Activated CD8-positive, alpha-beta memory T cell treated with anti-CD3 and anti-CD28 coated beads, Interleukin-2, amount 50 U/mL, for 24 hours (primary cell): ENCODE results near the gene RBM33.

Experiments
- DNase-seq: peaks from one replicate; pipeline ENCODE4 v3.0.0-alpha.2; 2020; ENCODE audit errors: extremely low read depth

RBM33 gene

DNA sequence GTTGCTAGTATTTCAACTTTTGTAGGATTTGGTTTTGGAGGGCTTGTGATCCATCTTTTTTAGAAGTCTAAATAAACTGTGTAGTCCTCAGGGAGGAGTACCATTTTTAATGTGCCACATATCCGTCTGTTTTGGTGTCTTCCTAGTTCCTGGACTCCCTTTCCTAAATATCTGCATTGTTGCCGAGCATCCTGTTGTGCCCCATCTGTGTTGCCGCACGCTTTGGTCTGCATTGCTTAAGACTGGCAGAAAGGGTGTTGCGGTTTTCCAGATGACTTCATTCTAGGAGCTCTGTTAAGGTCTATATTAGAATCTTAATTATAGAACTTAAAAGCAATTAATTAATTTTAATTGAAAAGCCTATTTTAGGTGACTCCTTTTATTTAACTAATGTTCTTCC is 49.4 kb downstream of the RBM33 start:
- no peak for DNase-seq

- DNase-seq: no peak
These were observed 50.4 kb downstream of the RBM33 start for GRCh38 chr7:155694851-155695250.

GRCh38 chr7:155696747-155697146 is 52.3 kb downstream of the RBM33 start:
- no peak for DNase-seq

DNA sequence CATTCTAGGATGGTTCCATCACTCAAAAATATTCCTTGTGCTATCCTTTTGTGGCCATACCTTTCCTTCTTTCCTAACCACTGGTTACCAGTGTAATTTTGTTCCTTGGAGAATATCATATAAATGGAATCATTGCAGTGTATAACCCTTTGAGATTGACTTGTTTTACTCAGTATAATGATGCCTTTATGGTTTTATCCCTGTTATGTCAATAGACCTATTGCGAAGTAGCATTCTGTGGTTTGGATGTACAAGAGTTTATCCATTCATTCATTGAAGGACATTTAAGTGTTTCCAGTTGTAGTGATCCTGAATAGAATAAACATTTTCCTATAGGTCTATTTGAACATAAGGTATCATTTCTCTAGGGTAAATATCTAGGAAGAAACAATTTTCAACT is 54.2 kb downstream of the RBM33 start:
- DNase-seq: no peak

DNA sequence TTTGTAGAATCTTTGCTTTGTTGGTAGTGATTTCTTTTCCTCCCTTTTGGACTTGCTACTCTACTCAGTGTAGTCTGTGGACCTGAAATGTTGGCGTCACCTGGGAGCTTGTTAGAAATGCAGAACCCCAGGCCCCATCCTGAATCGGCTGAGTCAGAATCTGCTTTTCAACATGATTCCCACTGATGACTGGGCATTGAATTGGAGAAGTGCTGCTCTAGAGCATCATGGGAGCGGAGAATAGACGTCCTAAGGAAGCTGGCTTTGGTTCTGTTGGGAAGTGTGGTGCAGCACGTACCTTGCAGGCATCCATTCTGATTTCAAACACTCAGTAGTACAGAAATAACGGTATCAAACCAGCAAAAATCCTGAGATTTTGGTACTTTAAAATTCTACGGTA is 54.7 kb downstream of the RBM33 start:
- no peak for DNase-seq

- DNase-seq: no peak
These were observed 56.4 kb downstream of the RBM33 start for GRCh38 chr7:155700847-155701246.

- DNase-seq: no peak
These were observed 57.6 kb downstream of the RBM33 start for GRCh38 chr7:155701972-155702544.

- DNase-seq: no peak
These were observed 58.2 kb downstream of the RBM33 start for GRCh38 chr7:155702616-155703015.

GRCh38 chr7:155705623-155706360 is 61.3 kb downstream of the RBM33 start:
- no peak for DNase-seq

DNA sequence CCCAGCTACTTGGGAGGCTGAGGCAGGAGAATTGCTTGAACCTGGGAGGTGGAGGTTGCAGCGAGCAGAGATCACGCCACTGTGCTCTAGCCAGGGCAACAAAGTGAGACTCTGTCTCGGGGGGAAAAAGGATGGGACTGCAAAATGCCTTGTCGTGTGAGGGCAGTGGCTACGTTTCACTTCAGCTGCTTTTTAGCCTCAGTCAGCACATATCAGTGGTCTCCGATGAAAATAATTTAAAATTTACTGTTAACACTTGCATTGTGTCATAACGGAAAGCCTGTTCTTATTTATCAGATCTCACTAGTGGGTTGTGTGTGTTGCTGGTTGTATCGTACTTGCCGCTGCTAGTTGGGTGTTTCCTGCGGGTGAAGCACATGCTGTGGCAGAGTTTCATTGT is 61.9 kb downstream of the RBM33 start:
- DNase-seq: no peak

DNA sequence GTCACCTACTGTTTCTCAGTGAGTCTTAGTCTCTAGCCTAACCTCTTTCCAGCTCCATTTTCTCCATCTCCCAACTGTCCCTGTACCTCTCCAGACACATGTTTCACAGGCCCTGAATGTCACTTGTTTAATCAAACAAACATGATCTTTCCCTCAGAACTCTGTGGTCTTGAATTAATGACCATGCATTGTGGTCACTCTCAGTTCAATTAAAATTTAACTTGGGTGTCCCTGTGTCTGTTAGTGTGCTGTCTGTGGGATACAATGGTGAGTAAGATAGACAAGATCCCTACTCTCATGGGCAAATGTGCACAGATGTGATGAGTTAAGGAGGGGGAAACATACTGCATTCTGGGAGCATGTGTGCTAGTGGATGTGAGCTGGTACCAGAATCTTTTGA is 65.0 kb downstream of the RBM33 start:
- no peak for DNase-seq

DNA sequence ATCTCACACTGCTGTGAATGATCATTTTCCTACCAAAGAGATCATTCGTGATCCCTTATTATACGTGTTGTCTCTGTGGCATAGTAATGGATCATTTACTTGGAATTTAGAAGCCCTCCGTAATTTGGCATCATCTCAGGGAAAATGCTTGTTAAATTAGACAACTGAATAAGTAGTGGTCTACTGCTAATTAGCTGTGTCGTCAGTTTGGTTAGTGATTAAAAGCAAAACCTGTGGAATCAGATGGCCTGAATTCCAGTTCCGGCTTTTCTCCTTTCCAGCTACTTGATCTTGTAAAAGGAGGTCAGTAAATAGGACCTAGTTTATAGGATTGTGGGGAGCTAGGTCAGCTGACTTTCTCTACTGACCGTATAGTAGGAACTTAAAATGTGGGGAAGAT is 65.6 kb downstream of the RBM33 start:
- no peak for DNase-seq

GRCh38 chr7:155710530-155710929 is 66.1 kb downstream of the RBM33 start:
- DNase-seq: no peak

- no peak for DNase-seq
These were observed 66.6 kb downstream of the RBM33 start for GRCh38 chr7:155711081-155711480.

GRCh38 chr7:155713384-155713783 is 68.9 kb downstream of the RBM33 start:
- DNase-seq: no peak

GRCh38 chr7:155714702-155715101 is 70.2 kb downstream of the RBM33 start:
- DNase-seq: no peak

DNA sequence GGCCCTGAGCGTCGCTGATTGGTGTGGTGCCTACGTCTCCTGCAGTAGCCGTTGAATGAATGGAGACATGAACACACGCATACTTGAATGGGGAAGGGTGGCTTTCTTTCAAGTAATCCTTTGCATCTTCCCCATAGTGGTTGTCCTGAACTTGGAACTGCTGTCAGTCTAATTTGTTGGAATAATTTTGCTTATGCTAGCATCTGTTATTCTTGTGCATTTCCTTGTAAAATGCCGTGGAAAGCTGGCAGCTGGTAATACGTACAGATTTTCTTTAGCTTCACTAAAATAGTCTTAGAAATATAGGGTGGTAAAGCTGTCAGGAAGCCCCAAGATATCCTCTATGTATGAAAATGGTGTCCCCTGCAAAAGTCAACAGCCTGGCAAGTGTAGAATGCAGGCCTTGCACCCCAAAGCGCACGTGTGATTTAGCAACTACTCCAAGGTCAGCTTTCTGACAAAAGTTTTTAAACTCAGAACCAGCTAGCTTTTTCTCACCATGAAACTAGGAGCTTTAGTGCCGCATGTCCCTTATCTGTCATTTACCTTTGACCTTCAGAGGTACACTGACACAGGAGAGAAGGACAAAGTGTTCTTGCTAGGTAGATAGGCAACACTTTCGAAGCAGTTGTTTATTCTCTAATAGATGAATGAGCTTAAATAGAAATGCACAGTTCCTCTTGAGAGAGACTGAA is 70.8 kb downstream of the RBM33 start:
- DNase-seq: no peak

DNA sequence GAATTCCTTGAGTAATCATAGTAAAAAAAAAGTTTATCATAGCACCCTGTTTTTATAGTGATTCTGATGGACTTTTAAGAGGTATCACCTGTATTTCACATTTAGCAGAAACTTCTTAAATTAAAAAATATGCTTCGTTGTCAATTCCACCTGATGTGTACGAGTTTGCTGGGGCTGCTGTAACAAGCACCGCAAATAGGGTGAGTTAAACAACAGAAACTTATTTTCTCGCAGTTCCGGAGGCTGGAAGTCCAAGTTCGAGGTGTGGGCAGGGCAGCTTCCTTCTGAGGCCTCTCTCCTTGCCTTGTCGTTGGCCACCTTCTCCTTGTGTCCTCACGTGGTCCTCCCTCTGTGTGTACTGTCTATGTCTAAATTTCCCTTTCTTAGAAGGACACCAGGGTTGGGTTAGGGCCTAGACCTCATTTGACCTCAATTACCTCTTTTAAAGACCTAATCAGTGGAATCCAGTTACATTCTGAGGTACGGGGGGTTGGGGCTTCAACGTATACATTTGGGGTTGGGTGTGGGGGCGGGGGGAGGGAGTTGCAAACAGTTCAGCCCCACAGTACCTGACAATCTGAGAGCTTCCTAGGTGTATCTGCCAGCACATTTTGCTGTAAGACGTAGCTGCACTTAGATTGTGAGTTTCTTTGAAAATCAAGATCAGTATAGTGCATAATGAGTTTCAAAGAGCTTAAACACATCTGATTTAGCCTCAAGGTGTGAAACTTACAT is 72.7 kb downstream of the RBM33 start:
- DNase-seq: no peak

- DNase-seq: no peak
These were observed 76.6 kb downstream of the RBM33 start for GRCh38 chr7:155721056-155721455.

DNA sequence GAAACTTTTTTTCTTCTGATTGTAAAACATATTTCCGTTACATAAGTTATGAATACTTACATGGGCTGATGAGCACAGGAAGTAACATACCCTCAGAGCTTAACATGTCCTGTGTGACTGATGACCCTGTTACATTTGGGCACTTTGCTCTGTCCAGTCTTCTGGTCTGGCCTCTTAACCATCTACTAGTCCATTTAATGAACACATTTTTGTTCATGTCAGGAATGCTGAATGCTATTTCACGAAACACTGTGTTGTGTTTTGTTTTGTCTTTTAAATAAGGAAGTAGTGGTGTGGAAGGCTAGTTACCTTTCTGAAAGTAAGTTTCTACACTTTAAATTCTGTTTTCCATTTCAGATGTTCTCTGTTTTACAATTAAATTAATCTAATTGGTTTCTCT is 77.7 kb downstream of the RBM33 start:
- no peak for DNase-seq

DNA sequence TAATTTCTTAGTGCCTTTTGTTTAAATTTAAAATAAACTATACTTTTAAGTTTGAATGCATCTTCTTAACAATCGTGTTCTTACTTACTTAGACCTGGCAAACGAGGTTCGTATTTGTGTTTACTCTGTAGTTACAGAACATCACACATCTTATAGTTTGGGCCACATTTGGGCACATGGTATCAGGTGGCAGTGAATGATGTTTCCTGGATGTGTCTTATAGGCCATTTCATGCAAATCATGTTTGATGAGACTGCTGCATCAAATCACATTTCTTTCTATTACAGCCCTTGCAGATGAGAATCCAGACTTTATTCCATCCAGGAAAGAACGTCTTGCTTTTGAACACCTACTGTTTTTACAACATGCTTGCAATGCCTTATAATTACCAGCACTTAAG is 78.5 kb downstream of the RBM33 start:
- DNase-seq: no peak

- DNase-seq: no peak
These were observed 80.0 kb downstream of the RBM33 start for GRCh38 chr7:155724327-155725005.
